Spleen (tissue), 11 donors: Measurements from ENCODE around the gene MIS12. TPM values are rescaled to one million over a fixed set of nuclear protein-coding genes. Genes with fewer than 3 reads are reported as not detected.

Experiments used
- DNase-seq: peaks from one replicate; pipeline ENCODE4 v3.0.0-alpha.2; 2020
- H3K27ac ChIP-seq, 8 donors: fragments of 200-600 bp; sonication (generic) in 7 of 8; 1 replicate in 4 of 8; 2 replicates in 4 of 8; pipeline versions ENCODE4 v1.5.0 to v1.8.0; 2016 to 2021; ENCODE audit warnings: inconsistent platforms in 4 of 8, mild to moderate bottlenecking in 4 of 8, moderate library complexity in 1 of 8
- H3K27me3 ChIP-seq, 7 donors: fragments of 200-600 bp; sonication (generic) in 6 of 7; replicated peaks in 1 of 7; 1 replicate in 4 of 7; 2 replicates in 3 of 7; pipeline versions ENCODE4 v1.5.0 to v1.8.0; 2016 to 2021; ENCODE audit warnings: inconsistent platforms in 3 of 7, mild to moderate bottlenecking in 1 of 7
- H3K36me3 ChIP-seq, 6 donors: fragments of 200-600 bp; sonication (generic) in 5 of 6; 1 replicate in 4 of 6; 2 replicates in 2 of 6; pipeline versions ENCODE4 v1.5.0 to v1.8.0; 2016 to 2021; ENCODE audit warnings: inconsistent platforms in 2 of 6
- H3K4me1 ChIP-seq, 6 donors: fragments of 200-600 bp; sonication (generic) in 5 of 6; 1 replicate in 3 of 6; 2 replicates in 3 of 6; pipeline versions ENCODE4 v1.5.0 to v1.8.0; 2016 to 2021; ENCODE audit warnings: inconsistent platforms in 3 of 6
- H3K4me3 ChIP-seq, 8 donors: fragments of 200-600 bp; sonication (generic) in 7 of 8; 1 replicate in 4 of 8; 2 replicates in 4 of 8; pipeline versions ENCODE4 v1.5.0 to v1.8.0; 2016 to 2021; ENCODE audit warnings: inconsistent platforms in 4 of 8, mild to moderate bottlenecking in 4 of 8, moderate library complexity in 2 of 8
- H3K9me3 ChIP-seq, 8 donors: fragments of 200-600 bp; sonication (generic) in 7 of 8; 1 replicate in 4 of 8; 2 replicates in 4 of 8; pipeline versions ENCODE4 v1.5.0 to v1.8.0; 2016 to 2021; ENCODE audit warnings: inconsistent platforms in 4 of 8
- CTCF ChIP-seq, 11 experiments: fragments of 200-600 bp in 7 of 11; fragments of 450-650 bp in 4 of 11; sonication (generic) in 4 of 11; IDR thresholded peaks in 8 of 11; conservative IDR thresholded peaks in 3 of 11; 1 replicate in 7 of 11; 2 replicates in 4 of 11; pipeline versions ENCODE4 v1.4.0 to v1.8.0; 2016 to 2021; ENCODE audit warnings: antibody characterized with exemption in 11 of 11, inconsistent platforms in 4 of 11, mild to moderate bottlenecking in 1 of 11
- POLR2A ChIP-seq, 3 donors: fragments of 450-650 bp; IDR thresholded peaks; one replicate each; pipeline ENCODE4 v1.5.1; 2017; ENCODE audit warnings: antibody characterized with exemption in 3 of 3, mild to moderate bottlenecking in 1 of 3
- POLR2AphosphoS5 ChIP-seq, 3 donors: sonication (generic); formaldehyde crosslinking; IDR thresholded peaks; one replicate each; pipeline ENCODE4 v1.5.1; 2017; ENCODE audit warnings: antibody characterized with exemption in 3 of 3
- WGBS, 5 donors: extraction: QIAGEN DNeasy Blood & Tissue Kit in 3 of 5; methylation state at CpG; one replicate each; pipeline versions ENCODE4 v1.1.5 to v1.1.7; 2013 to 2018; 5-methylcytosine and 5-hydroxymethylcytosine counted together
- intact Hi-C: fragments of 100-400 bp; cut with DNase I; formaldehyde crosslinking; loops from one replicate; pipeline ENCODE4 v1.15.0; 2023; ENCODE audit warnings: low total_unique reads
- polyA plus RNA-seq, 3 donors: library from polyadenylated mRNA; stranded (reverse); fragments of 200-250 nt; gene quantifications; one replicate each; pipeline ENCODE4 v1.2.1, GENCODE V29; 2013
- total RNA-seq, 7 donors: library from RNA; depleted of rRNA in 3 of 7; stranded (reverse); fragments of >200 nt in 3 of 7; fragmentation: NEBNext Ultra II Directional in 4 of 7; extraction: Animal tissue kit (Norgen Biotek cat#: 25700) in 4 of 7; gene quantifications; one replicate each; pipeline versions ENCODE4 v1.1.0 to v1.2.1, GENCODE V29; 2016 to 2021
- donor health status: healthy with polysubstance abuse.
- donor health status: DM: no; HTN: no; CAD: no; lungs with moderate emphysema.
- donor health status: DM: no; HTN: no; CAD: no.
- donor health status: Bipolar disorder and iron deficiency.
- donor health status: healthy.
- donor health status: DM: no; HTN: no; CAD: no.
- donor health status: DM: yes; HTN: yes; CAD: no.

Gene MIS12
- total and polyA plus RNA-seq, 10 donors = 15.5 to 46.3 (median 20.5) TPM

DNA sequence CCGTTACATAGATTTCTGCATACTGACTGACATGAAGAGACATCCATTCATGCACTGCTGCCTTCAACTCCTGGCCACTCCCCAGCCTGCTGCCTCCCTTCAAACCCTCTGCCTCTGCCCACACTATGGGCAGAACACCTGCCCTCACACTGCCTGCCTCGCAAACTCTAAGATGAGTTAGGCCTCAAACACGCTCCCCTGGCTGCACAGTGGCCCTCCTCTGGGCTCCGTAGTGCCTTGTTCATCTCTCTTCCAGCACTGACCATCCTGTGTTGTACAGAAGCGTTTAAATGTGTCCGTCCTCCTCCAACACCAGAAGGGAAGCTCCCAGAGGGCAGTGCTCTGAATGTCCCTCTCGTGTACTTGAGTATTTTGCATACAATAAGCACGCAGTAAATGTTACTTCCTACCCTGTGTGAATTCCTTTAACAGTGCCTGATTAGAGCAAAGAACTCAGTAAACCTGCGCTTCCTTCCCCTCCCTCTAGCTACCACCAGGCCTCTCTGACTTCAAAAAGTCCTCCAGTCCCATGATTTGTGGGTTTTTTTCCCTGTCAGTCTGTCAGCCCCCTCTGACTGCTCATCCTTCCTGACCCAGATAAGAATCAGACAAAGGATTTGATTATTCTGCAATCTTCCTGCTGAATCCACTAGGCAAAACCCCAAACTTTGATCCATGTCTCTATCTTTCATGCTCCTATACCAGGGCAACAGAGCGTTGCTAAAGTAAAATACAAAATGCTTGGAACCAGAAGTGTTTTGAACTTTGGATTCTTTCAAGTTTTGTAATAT, 21.5 kb upstream of the MIS12 start:
- Histone ChIP-seq H3K27me3 (no peaks in the 10 kb centered on the region), H3K36me3 (peaks cover 0 to 37% (median 20%) of the 10 kb centered on the region in 6 donors), H3K4me3 (no peak overlapping the region), H3K9me3 (no peaks in the 10 kb centered on the region), H3K4me1 (peaks cover 19 to 60% (median 29%) of the 10 kb centered on the region in 6 donors), H3K27ac (no peak overlapping the region)
- intact Hi-C loops = no loop called here
- no peak for DNase-seq
- 84 to 88% (median 86%) methylated on average over 10 of the region's 10 CpGs for WGBS, 5 donors
- TF ChIP-seq POLR2A (IDR thresholded peaks at IDR 0.05) (no peak), CTCF (IDR thresholded peaks at IDR 0.05 in 8 of 11, conservative IDR thresholded peaks at IDR 0.05 in 3 of 11) (no peak), POLR2AphosphoS5 (IDR thresholded peaks at IDR 0.05) (no peak)

- TF ChIP-seq POLR2AphosphoS5 (IDR thresholded peaks at IDR 0.05) (no peak), POLR2A (IDR thresholded peaks at IDR 0.05) (no peak), CTCF (IDR thresholded peaks at IDR 0.05 in 8 of 11, conservative IDR thresholded peaks at IDR 0.05 in 3 of 11) (no peak)
- WGBS, 5 donors = 90 to 96% (median 93%) methylated on average over 4 of the region's 4 CpGs
- peaks cover 19 to 60% (median 29%) of the 10 kb centered on the region in 6 donors for H3K4me1 ChIP-seq
- H3K27me3 ChIP-seq = no peaks in the 10 kb centered on the region
- no peak overlapping the region for H3K27ac ChIP-seq
- intact Hi-C loops = no loop called here
- no peak for DNase-seq
- no peaks in the 10 kb centered on the region for H3K9me3 ChIP-seq
- H3K4me3 ChIP-seq = peak overlapping the region in 1 of 8 donors; percentile 100
- peaks cover 0 to 26% (median 7%) of the 10 kb centered on the region in 6 donors for H3K36me3 ChIP-seq
Observed at GRCh38 chr17:5466295-5466694, 20.1 kb upstream of the MIS12 start.

DNA sequence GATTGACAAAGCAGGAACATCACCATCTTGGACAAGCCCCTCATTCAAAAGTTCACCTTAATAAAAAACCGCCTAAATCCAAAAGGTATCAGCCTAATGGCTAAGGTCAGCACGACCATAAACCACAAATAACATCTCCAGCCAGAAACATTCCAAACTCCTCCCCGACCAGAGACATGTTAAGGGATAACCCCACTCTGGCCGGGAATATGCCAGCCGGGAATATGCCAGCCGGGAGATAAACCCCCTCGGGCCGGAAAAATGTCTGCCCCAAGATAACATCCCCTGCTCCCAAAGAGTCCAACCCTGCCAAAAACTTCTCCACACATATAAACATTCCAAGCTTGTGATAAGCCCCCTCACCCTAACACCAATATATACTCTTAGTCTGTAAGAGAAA, 18.9 kb upstream of the MIS12 start:
- TF ChIP-seq CTCF (IDR thresholded peaks at IDR 0.05 in 8 of 11, conservative IDR thresholded peaks at IDR 0.05 in 3 of 11) = no peak
- no peak for TF ChIP-seq POLR2AphosphoS5 (IDR thresholded peaks at IDR 0.05)
- TF ChIP-seq POLR2A (IDR thresholded peaks at IDR 0.05) = no peak
- Histone ChIP-seq H3K4me1 (peaks cover 19 to 55% (median 29%) of the 10 kb centered on the region in 6 donors), H3K27ac (no peak overlapping the region), H3K27me3 (no peaks in the 10 kb centered on the region), H3K4me3 (peak overlapping the region; percentile 91 to 100 (median 99)), H3K9me3 (no peaks in the 10 kb centered on the region), H3K36me3 (peaks cover 0 to 26% (median 4%) of the 10 kb centered on the region in 6 donors)
- DNase-seq = no peak
- WGBS, 5 donors = 13 to 20% (median 19%) methylated on average over 8 of the region's 8 CpGs
- intact Hi-C loops = no loop called here

GRCh38 chr17:5468075-5468473, 18.3 kb upstream of the MIS12 start:
- intact Hi-C loops = no loop called here
- H3K27ac ChIP-seq = peak overlapping the region in 6 of 8 donors; percentile 79 to 88 (median 82)
- 0 to 1% (median 1%) methylated on average over 17 of the region's 17 CpGs for WGBS, 5 donors

More at GRCh38 chr17:5468075-5468473, 18.3 kb upstream of the MIS12 start:
- H3K9me3 ChIP-seq = no peaks in the 10 kb centered on the region
- peaks cover 19 to 48% (median 29%) of the 10 kb centered on the region in 6 donors for H3K4me1 ChIP-seq
- H3K36me3 ChIP-seq = peaks cover 0 to 27% (median 5%) of the 10 kb centered on the region in 6 donors
- peak overlapping the region; percentile 91 to 100 (median 99) for H3K4me3 ChIP-seq
- TF ChIP-seq POLR2AphosphoS5 (IDR thresholded peaks at IDR 0.05) (no peak), CTCF (IDR thresholded peaks at IDR 0.05 in 8 of 11, conservative IDR thresholded peaks at IDR 0.05 in 3 of 11) (no peak), POLR2A (IDR thresholded peaks at IDR 0.05) (no peak)
- no peaks in the 10 kb centered on the region for H3K27me3 ChIP-seq
- DNase-seq = no peak
